SK-N-SH (cell line): Measurements from ENCODE around the gene RUFY4. TPM values are rescaled to one million over a fixed set of nuclear protein-coding genes. Genes with fewer than 3 reads are reported as not detected.

Source experiments
- CTCF ChIA-PET: fragments of 300-600, 350-600 bp; formaldehyde crosslinking; extraction: SDS; loops from one replicate; lab custom pipeline; 2021; lab: Yijun Ruan, JAX
- POLR2A ChIA-PET: fragments of 350-600 bp; sonication (Branson Sonifier 250); formaldehyde crosslinking; extraction: SDS; loops from one replicate; lab custom pipeline; 2020; ENCODE audit warnings: antibody characterized with exemption, inconsistent platforms; lab: Yijun Ruan, JAX
- DNase-seq: peaks from one replicate; pipeline ENCODE4 v3.0.0; 2012
- H2AFZ ChIP-seq: fragments of 200-600 bp; sonication (generic); 2 replicates; pipeline ENCODE4 v1.8.1; 2016; ENCODE audit warnings: antibody characterized with exemption, mild to moderate bottlenecking, low read depth
- H3F3A ChIP-seq: fragments of 200-600 bp; sonication (generic); replicated peaks from 2 replicates; pipeline ENCODE3; 2016; ENCODE audit warnings: antibody characterized with exemption, mild to moderate bottlenecking; ENCODE audit not compliant: insufficient read depth
- H3K27ac ChIP-seq, 2 experiments: fragments of 200-500 bp in 1 of 2; fragments of 200-600 bp in 1 of 2; sonication (Bioruptor generic) in 1 of 2; sonication (generic), shearing (Covaris generic) in 1 of 2; 2 replicates each; pipeline versions ENCODE4 v1.5.1 to v1.6.1; 2014 to 2016; ENCODE audit warnings: low read depth in 2 of 2, inconsistent platforms in 1 of 2, low read length in 1 of 2, mild to moderate bottlenecking in 1 of 2, mixed read lengths in 1 of 2
- H3K27me3 ChIP-seq: fragments of 200-600 bp; sonication (generic), shearing (Covaris generic); 2 replicates; pipeline ENCODE4 v1.6.1; 2016; ENCODE audit warnings: mixed run types; ENCODE audit not compliant: insufficient read depth
- H3K36me3 ChIP-seq, 2 experiments: fragments of 200-500 bp in 1 of 2; fragments of 200-600 bp in 1 of 2; sonication (Bioruptor generic) in 1 of 2; sonication (generic) in 1 of 2; replicated peaks in 1 of 2; 2 replicates each; pipeline versions ENCODE3 to v1.5.1; 2014 to 2016; ENCODE audit warnings: low read length in 1 of 2, mild to moderate bottlenecking in 1 of 2; ENCODE audit not compliant: insufficient read depth in 2 of 2, control insufficient read depth in 1 of 2
- H3K4me1 ChIP-seq, 2 experiments: fragments of 200-500 bp in 1 of 2; fragments of 200-600 bp in 1 of 2; sonication (Bioruptor generic) in 1 of 2; sonication (generic), shearing (Covaris generic) in 1 of 2; 2 replicates each; pipeline versions ENCODE4 v1.5.1 to v1.6.1; 2014 to 2016; ENCODE audit warnings: low read depth in 1 of 2, low read length in 1 of 2, mixed run types in 1 of 2; ENCODE audit not compliant: insufficient read depth in 2 of 2, control insufficient read depth in 1 of 2
- H3K4me2 ChIP-seq: fragments of 200-600 bp; sonication (generic), shearing (Covaris generic); 2 replicates; pipeline ENCODE4 v1.6.1; 2017; ENCODE audit warnings: mixed run types
- H3K4me3 ChIP-seq, 2 experiments: fragments of 200-500 bp in 1 of 2; fragments of 200-600 bp in 1 of 2; sonication (Bioruptor generic) in 1 of 2; sonication (generic), shearing (Covaris generic) in 1 of 2; 2 replicates each; pipeline versions ENCODE4 v1.5.1 to v1.8.1; 2014 to 2016; ENCODE audit warnings: low read depth in 2 of 2, inconsistent platforms in 1 of 2, low read length in 1 of 2, mild to moderate bottlenecking in 1 of 2, mixed read lengths in 1 of 2, moderate library complexity in 1 of 2
- H3K79me2 ChIP-seq: fragments of 200-600 bp; sonication (generic); 2 replicates; pipeline ENCODE4 v1.8.1; 2017; ENCODE audit warnings: mild to moderate bottlenecking; ENCODE audit not compliant: insufficient read depth
- H3K9ac ChIP-seq: fragments of 200-600 bp; sonication (generic); 2 replicates; pipeline ENCODE4 v1.6.1; 2017; ENCODE audit warnings: mixed run types
- H3K9me2 ChIP-seq: fragments of 200-600 bp; sonication (generic); 2 replicates; pipeline ENCODE4 v1.6.1; 2017; ENCODE audit warnings: mixed run types
- H3K9me3 ChIP-seq: fragments of 200-600 bp; sonication (generic); 2 replicates; pipeline ENCODE4 v1.6.1; 2017; ENCODE audit warnings: mixed run types, mild to moderate bottlenecking, moderate library complexity
- H4K20me1 ChIP-seq: fragments of 200-600 bp; sonication (generic); 2 replicates; pipeline ENCODE4 v1.6.1; 2017; ENCODE audit warnings: mild to moderate bottlenecking, mixed run types; ENCODE audit not compliant: insufficient read depth
- FOSL2 ChIP-seq: IDR thresholded peaks from 2 replicates; pipeline ENCODE4 v1.4.0; 2012; ENCODE audit warnings: low read depth, mild to moderate bottlenecking, moderate library complexity, borderline replicate concordance
- FOXM1 ChIP-seq: IDR thresholded peaks from 2 replicates; pipeline ENCODE4 v1.4.0; 2012; ENCODE audit warnings: low read depth, mild to moderate bottlenecking
- GABPA ChIP-seq: IDR thresholded peaks from 2 replicates; pipeline ENCODE4 v1.4.0; 2012; ENCODE audit warnings: low read depth, mild to moderate bottlenecking
- GATA2 ChIP-seq: sonication (generic); formaldehyde crosslinking; IDR thresholded peaks from 2 replicates; pipeline ENCODE4 v1.5.0; 2020; ENCODE audit warnings: mild to moderate bottlenecking, missing genetic modification reagents
- IRF3 ChIP-seq: fragments of 150-350 bp; IDR thresholded peaks from 2 replicates; pipeline ENCODE4 v1.6.1; 2016; ENCODE audit warnings: mild to moderate bottlenecking, low read depth, low read length
- JUND ChIP-seq: IDR thresholded peaks from 2 replicates; pipeline ENCODE4 v1.4.0; 2012
- NRF1 ChIP-seq: IDR thresholded peaks from 2 replicates; pipeline ENCODE4 v1.6.1; 2012; ENCODE audit warnings: low read depth, mild to moderate bottlenecking, low read length
- RAD21 ChIP-seq: IDR thresholded peaks from 2 replicates; pipeline ENCODE4 v1.6.1; 2012; ENCODE audit warnings: mild to moderate bottlenecking, low read length
- RCOR1 ChIP-seq: fragments of 150-350 bp; IDR thresholded peaks from 2 replicates; pipeline ENCODE4 v1.6.1; 2017; ENCODE audit warnings: antibody characterized with exemption, low read length
- RFX5 ChIP-seq: IDR thresholded peaks from 2 replicates; pipeline ENCODE4 v1.6.1; 2012; ENCODE audit warnings: mild to moderate bottlenecking, improper control_type of control experiment, low read length
- TEAD4 ChIP-seq: IDR thresholded peaks from 2 replicates; pipeline ENCODE4 v1.4.0; 2012; ENCODE audit warnings: mild to moderate bottlenecking, borderline replicate concordance; ENCODE audit not compliant: insufficient read depth
- USF2 ChIP-seq: fragments of 150-350 bp; IDR thresholded peaks from 2 replicates; pipeline ENCODE4 v1.6.1; 2017; ENCODE audit warnings: antibody characterized with exemption, low read length, low read depth, borderline replicate concordance
- YY1 ChIP-seq: IDR thresholded peaks from 2 replicates; pipeline ENCODE4 v1.4.0; 2012; ENCODE audit warnings: low read depth, mild to moderate bottlenecking
- ZBTB33 ChIP-seq: IDR thresholded peaks from 2 replicates; pipeline ENCODE4 v1.4.0; 2012; ENCODE audit warnings: low read depth, borderline replicate concordance
- WGBS: methylation state at CpG from one replicate; pipeline ENCODE4 v1.1.6; 2017; ENCODE audit warnings: low lambda C conversion rate; 5-methylcytosine and 5-hydroxymethylcytosine counted together
- polyA plus RNA-seq, 3 experiments: library from polyadenylated mRNA; depleted of rRNA; stranded (reverse); fragments of >200 nt; gene quantifications; 2 replicates each; pipeline ENCODE4 v1.2.3, GENCODE V29; 2012
- TF ChIP-seq, protein P1 (sequence below): IDR thresholded peaks from 2 replicates; pipeline ENCODE4 v1.4.0; 2012; ENCODE audit warnings: low read depth, borderline replicate concordance

The RUFY4 gene
- polyA plus RNA-seq, 1 of the 3 experiments (the other 2 are of a cell fraction): not detected

- no peak for TF ChIP-seq TEAD4
- no peak for TF ChIP-seq RAD21
These were observed 2.3 kb downstream of the RUFY4 start (continued) for GRCh38 chr2:218071218-218071937.

GRCh38 chr2:218072002-218072401 lies 2.9 kb downstream of the RUFY4 start:
- Histone ChIP-seq H3K27me3 (peaks cover 12% of the 10 kb centered on the region; the same call in 1 of the 2 replicates), H3K9me2 (no peaks in the 10 kb centered on the region)
- CTCF ChIA-PET: interaction anchor here (1.8 to 15.8 kb wide), 2 partner anchors 284 to 316 kb away, joined by 5 to 217 read pairs; no protein-coding TSS in a partner anchor
- TF ChIP-seq FOSL2 (no peak), NRF1 (no peak), RFX5 (no peak), IRF3 (no peak), RCOR1 (no peak), USF2 (no peak), GATA2 (no peak), JUND (no peak), GABPA (no peak), YY1 (no peak), ZBTB33 (no peak), FOXM1 (no peak)
- TF ChIP-seq, protein P1, sequence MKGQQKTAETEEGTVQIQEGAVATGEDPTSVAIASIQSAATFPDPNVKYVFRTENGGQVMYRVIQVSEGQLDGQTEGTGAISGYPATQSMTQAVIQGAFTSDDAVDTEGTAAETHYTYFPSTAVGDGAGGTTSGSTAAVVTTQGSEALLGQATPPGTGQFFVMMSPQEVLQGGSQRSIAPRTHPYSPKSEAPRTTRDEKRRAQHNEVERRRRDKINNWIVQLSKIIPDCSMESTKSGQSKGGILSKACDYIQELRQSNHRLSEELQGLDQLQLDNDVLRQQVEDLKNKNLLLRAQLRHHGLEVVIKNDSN: no peak
- TF ChIP-seq, all 33 proteins: peak for 0
- no peak overlapping the region for H3K9ac ChIP-seq
- POLR2A ChIA-PET: no interaction called here
- 60% methylated on average over 3 of the region's 3 CpGs for WGBS
- no peaks in the 10 kb centered on the region for H3K9me3 ChIP-seq
- H3K4me3 ChIP-seq: no peak overlapping the region
- H3F3A ChIP-seq: no peaks in the 10 kb centered on the region
- H4K20me1 ChIP-seq: no peaks in the 10 kb centered on the region
- no peak overlapping the region for H3K4me2 ChIP-seq
- H3K79me2 ChIP-seq: no peaks in the 10 kb centered on the region
- no peak overlapping the region for H3K27ac ChIP-seq
- H2AFZ ChIP-seq: no peak overlapping the region
- peaks cover 0 to 12% of the 10 kb centered on the region in 2 experiments; a peak in 1 of 4 replicates for H3K4me1 ChIP-seq
- no peaks in the 10 kb centered on the region for H3K36me3 ChIP-seq
- DNase-seq: no peak
